Osteoblast (primary cell): ENCODE data around the gene JMJD6. TPM values are rescaled to one million over a fixed set of nuclear protein-coding genes. Genes with fewer than 3 reads are reported as not detected.

Source experiments
- DNase-seq: peaks from one replicate; pipeline ENCODE4 v3.0.0; 2011; ENCODE audit warnings: low spot score, mixed read lengths; ENCODE audit not compliant: insufficient read length; ENCODE audit errors: missing footprints
- H2AFZ ChIP-seq: 2 replicates; pipeline ENCODE4 v1.6.0; 2011; ENCODE audit warnings: mild to moderate bottlenecking, low read length
- H3K27ac ChIP-seq: 2 replicates; pipeline ENCODE4 v1.5.1; 2011; ENCODE audit warnings: mild to moderate bottlenecking, low read depth, low read length, moderate library complexity
- H3K27me3 ChIP-seq: 2 replicates; pipeline ENCODE4 v1.6.0; 2012; ENCODE audit warnings: mild to moderate bottlenecking, control low read depth, inconsistent platforms, low read length, moderate library complexity; ENCODE audit not compliant: insufficient read depth
- H3K36me3 ChIP-seq: 2 replicates; pipeline ENCODE4 v1.5.1; 2011; ENCODE audit warnings: mild to moderate bottlenecking, low read length, control low read depth, moderate library complexity; ENCODE audit not compliant: insufficient read depth
- H3K4me1 ChIP-seq: 2 replicates; pipeline ENCODE4 v1.5.1; 2011; ENCODE audit warnings: mild to moderate bottlenecking, low read length, control low read depth, moderate library complexity; ENCODE audit not compliant: insufficient read depth
- H3K4me2 ChIP-seq: 2 replicates; pipeline ENCODE4 v1.6.0; 2011; ENCODE audit warnings: mild to moderate bottlenecking, low read length; ENCODE audit not compliant: insufficient read depth
- H3K4me3 ChIP-seq: fragments of 200-600 bp; sonication (generic); 3 replicates; pipeline ENCODE4 v1.5.1; 2012; ENCODE audit warnings: mild to moderate bottlenecking, low read length, inconsistent platforms; ENCODE audit not compliant: insufficient read depth
- H3K79me2 ChIP-seq: 2 replicates; pipeline ENCODE4 v1.6.0; 2012; ENCODE audit warnings: mild to moderate bottlenecking, low read length, control low read depth, inconsistent platforms; ENCODE audit not compliant: insufficient read depth
- H3K9me3 ChIP-seq: 2 replicates; pipeline ENCODE4 v1.5.1; 2011; ENCODE audit warnings: low read depth, low read length, control low read depth
- H4K20me1 ChIP-seq: 2 replicates; pipeline ENCODE4 v1.6.0; 2012; ENCODE audit warnings: mild to moderate bottlenecking, low read length, control low read depth; ENCODE audit not compliant: insufficient read depth
- total RNA-seq: library from RNA; depleted of rRNA; stranded (reverse); fragments of >200 nt; gene quantifications from 2 replicates; pipeline ENCODE4 v1.2.3, GENCODE V29; 2012
- TF ChIP-seq, protein P1 (sequence below): IDR thresholded peaks from 2 replicates; pipeline ENCODE4 v1.5.1; 2011; ENCODE audit warnings: mild to moderate bottlenecking, low read depth, low read length, moderate library complexity; ENCODE audit errors: extremely low read depth

Gene JMJD6
- total RNA-seq, 1 donor: 18.8 TPM

DNA sequence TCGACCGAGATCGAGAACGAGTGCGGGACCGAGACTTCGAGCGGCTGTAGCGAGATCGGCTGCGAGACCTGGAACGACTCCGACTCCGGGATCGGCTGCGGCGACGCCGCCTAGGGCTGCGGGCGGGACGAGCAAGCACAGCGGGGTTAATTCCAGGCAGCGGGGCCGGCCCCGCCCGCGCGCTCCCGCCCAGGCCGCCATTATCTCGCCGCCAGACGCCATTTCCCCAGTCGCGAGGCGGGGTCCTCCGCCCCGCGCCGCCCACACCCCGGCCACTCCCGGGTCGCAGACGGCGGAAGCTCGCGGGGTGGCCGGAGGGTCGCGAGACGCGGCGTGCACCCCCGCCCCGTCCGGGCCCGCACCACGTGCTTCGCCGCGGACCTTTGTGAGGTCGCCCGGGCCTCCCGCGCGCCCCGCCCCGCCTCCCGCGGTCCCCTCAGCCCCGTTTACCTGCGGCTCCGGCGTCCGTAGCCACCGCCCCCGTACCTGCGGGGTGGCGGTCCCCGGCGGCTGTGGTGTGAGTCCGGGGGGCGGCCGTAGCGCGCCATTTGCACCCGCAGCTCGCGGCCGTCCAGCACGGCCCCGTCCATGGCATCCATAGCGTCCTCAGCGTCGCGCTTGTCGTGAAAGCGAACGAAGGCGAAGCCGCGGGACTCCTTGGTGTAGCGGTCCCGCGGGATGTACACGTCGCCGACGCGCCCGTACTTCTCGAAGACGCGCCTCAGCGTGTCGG, 10.1 kb upstream of the JMJD6 start:
- no peaks in the 10 kb centered on the region for H3K9me3 ChIP-seq
- TF ChIP-seq, protein P1, sequence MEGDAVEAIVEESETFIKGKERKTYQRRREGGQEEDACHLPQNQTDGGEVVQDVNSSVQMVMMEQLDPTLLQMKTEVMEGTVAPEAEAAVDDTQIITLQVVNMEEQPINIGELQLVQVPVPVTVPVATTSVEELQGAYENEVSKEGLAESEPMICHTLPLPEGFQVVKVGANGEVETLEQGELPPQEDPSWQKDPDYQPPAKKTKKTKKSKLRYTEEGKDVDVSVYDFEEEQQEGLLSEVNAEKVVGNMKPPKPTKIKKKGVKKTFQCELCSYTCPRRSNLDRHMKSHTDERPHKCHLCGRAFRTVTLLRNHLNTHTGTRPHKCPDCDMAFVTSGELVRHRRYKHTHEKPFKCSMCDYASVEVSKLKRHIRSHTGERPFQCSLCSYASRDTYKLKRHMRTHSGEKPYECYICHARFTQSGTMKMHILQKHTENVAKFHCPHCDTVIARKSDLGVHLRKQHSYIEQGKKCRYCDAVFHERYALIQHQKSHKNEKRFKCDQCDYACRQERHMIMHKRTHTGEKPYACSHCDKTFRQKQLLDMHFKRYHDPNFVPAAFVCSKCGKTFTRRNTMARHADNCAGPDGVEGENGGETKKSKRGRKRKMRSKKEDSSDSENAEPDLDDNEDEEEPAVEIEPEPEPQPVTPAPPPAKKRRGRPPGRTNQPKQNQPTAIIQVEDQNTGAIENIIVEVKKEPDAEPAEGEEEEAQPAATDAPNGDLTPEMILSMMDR: no peak
- H3K4me3 ChIP-seq: peak overlapping the region; percentile 98
- H4K20me1 ChIP-seq: peaks cover 35% of the 10 kb centered on the region
- peak overlapping the region; percentile 86 for H3K27ac ChIP-seq
- H2AFZ ChIP-seq: peak overlapping the region; percentile 37
- DNase-seq: peak; percentile 90
- H3K4me2 ChIP-seq: peak overlapping the region; percentile 94
- H3K4me1 ChIP-seq: peaks cover 40% of the 10 kb centered on the region
- H3K36me3 ChIP-seq: peaks cover 42% of the 10 kb centered on the region
- no peaks in the 10 kb centered on the region for H3K27me3 ChIP-seq
- peaks cover 80% of the 10 kb centered on the region for H3K79me2 ChIP-seq

DNA sequence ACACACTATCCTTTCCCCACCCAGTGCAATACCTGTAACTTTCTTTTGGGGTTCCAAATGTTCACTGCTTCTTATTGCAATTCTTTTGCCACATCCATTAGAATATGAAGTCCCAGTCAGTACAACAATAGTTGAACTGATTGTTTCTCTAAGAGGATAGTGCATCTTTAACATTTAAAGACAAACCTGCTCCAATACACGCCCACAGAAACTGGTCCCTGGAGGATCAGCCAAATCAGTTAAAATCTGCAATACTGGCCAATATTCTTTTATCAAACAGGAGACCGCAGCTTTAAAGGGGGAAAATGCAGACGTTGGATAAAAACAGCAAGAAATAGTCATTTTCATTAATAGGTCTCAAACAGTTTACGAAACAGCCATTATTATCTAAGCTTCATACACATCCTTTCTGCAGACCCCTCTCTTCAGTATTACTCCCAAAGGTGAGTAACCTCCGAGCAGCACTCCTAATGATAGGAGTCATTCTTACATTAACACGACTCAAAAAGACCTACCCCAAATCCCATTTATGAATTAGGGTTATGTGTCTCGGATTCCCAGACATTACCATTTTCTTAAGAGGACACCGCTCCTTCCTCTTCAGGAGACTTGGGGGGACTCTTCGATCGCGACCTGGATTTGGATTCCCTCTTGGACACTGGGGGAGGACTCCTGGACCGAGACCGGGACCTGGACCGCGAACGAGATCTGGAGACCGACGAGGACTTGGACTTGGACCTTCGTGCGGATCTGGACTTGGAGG, 9.4 kb upstream of the JMJD6 start:
- Histone ChIP-seq H2AFZ (no peak overlapping the region), H3K27me3 (no peaks in the 10 kb centered on the region), H3K79me2 (peaks cover 84% of the 10 kb centered on the region), H3K4me1 (peaks cover 40% of the 10 kb centered on the region), H3K4me3 (peak overlapping the region; percentile 98), H4K20me1 (peaks cover 35% of the 10 kb centered on the region), H3K4me2 (peak overlapping the region; percentile 94), H3K27ac (peak overlapping the region; percentile 86), H3K36me3 (peaks cover 48% of the 10 kb centered on the region), H3K9me3 (no peaks in the 10 kb centered on the region)
- peak; percentile 56 for DNase-seq
- TF ChIP-seq, protein P1: no peak

DNA sequence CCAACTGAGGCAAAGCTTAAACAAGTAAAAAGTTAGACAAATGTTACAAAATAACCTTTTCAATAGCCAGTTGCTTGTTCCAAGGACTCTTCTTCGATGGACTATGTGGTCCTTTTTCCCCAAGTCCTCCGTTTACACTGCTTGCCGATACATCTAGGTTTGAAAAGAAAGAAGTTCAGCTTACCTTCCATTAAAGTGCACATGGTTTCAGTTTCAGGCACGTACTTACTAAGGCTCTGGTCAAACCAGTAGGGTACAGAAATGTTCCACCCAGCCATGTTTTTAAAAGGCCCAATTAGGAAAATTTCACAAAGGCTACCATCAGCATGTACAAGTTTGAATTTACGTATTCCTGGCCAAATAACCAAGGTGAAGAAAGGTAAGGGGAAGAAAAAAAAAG, 8.6 kb upstream of the JMJD6 start:
- Histone ChIP-seq H3K36me3 (peaks cover 53% of the 10 kb centered on the region), H4K20me1 (peaks cover 35% of the 10 kb centered on the region), H3K4me1 (peaks cover 40% of the 10 kb centered on the region), H3K27ac (peak overlapping the region; percentile 86), H3K79me2 (peaks cover 83% of the 10 kb centered on the region), H3K4me3 (peak overlapping the region; percentile 98), H3K4me2 (peak overlapping the region; percentile 94), H2AFZ (no peak overlapping the region), H3K27me3 (no peaks in the 10 kb centered on the region), H3K9me3 (no peaks in the 10 kb centered on the region)
- peak; percentile 71 for DNase-seq
- TF ChIP-seq, protein P1: no peak
